ENCODE data around the gene ARID2. TPM values are rescaled to one million over a fixed set of nuclear protein-coding genes. Genes with fewer than 3 reads are reported as not detected.

The ARID2 gene
- total and polyA plus RNA-seq, 2 of the 4 experiments (the other 2 are of a cell fraction): 5.4 to 28.1 TPM

DNA sequence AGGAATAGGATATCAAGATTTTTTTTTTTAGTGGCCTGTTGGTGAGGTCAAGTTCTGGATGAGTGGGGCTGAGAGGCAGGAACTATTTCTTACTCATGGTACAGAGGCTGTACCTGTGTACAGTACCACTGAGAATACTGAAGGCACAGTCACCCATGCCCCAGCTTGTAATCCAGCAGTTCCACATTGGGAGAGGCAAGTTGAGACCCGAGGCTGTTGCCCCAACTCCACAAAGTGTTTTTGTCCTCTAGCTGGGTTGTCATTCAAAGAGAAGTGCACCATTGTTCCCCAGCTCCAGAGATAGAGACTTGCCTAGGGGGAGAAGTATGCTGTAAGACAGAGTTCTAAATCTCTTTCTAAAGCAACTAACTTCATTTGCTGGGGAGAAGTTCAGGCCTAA is 38.7 kb downstream of the ARID2 start:
- WGBS, 2 experiments (ENCODE audit: extremely low coverage in 2 of 2, insufficient read length in 1 of 2): 100% methylated on average over 1 of the region's 1 CpG; no CpG with 5 or more reads in 1 of the 2 experiments
- Histone ChIP-seq H3K9me3 (ENCODE audit: control insufficient read depth, insufficient read depth, low read length) (peaks cover 2% of the 10 kb centered on the region; the same call in 1 of the 2 replicates), H2BK120ac (ENCODE audit: low read depth, low read length) (no peak overlapping the region), H3K36me3 (ENCODE audit: control insufficient read depth, insufficient read depth, low read length) (no peaks in the 10 kb centered on the region), H2BK15ac (ENCODE audit: low read depth, low read length) (no peak overlapping the region), H4K8ac (ENCODE audit: low read depth in 2 of 2, low read length in 2 of 2) (no peak overlapping the region), H3K4me1 (ENCODE audit: control insufficient read depth, insufficient read depth, low read length) (no peaks in the 10 kb centered on the region; the same call in 1 of the 2 replicates), H4K91ac (ENCODE audit: insufficient read depth, low read depth, low read length) (no peak overlapping the region), H2AFZ (replicated peaks; ENCODE audit: low read length, poor library complexity) (no peak overlapping the region), H3K14ac (replicated peaks; ENCODE audit: low read depth, low read length) (no peak overlapping the region), H3K27me3 (ENCODE audit: control insufficient read depth, insufficient read depth, low read length) (no peaks in the 10 kb centered on the region), H3K18ac (ENCODE audit: low read depth, low read length) (no peak overlapping the region), H4K5ac (ENCODE audit: low read depth, low read length) (no peak overlapping the region), H3K9ac (ENCODE audit: low read depth, low read length) (no peak overlapping the region), H3K79me1 (ENCODE audit: low read depth in 1 of 2, low read length in 2 of 2) (peaks cover 33 to 46% of the 10 kb centered on the region in 2 experiments), H3K4me2 (ENCODE audit: low read depth, low read length) (no peak overlapping the region), H3K9me1 (ENCODE audit: insufficient read depth, low read length) (0 out of 2 replicates have a peak, but pooled peaks cover 3% of the 10 kb centered on the region), H3K4ac (ENCODE audit: low read depth, low read length) (no peak overlapping the region), H2BK5ac (ENCODE audit: low read depth, low read length, poor library complexity, severe bottlenecking) (no peak overlapping the region), H3K27ac (ENCODE audit: insufficient read depth, low read length) (no peak overlapping the region), H3K4me3 (ENCODE audit: insufficient read depth, low read depth, low read length) (no peak overlapping the region), H2AK9ac (replicated peaks; ENCODE audit: low read depth, low read length, poor library complexity) (no peak overlapping the region), H4K20me1 (ENCODE audit: insufficient read depth, low read length) (no peaks in the 10 kb centered on the region), H3K56ac (ENCODE audit: extremely low read depth, insufficient read depth, low read length) (no peak overlapping the region), H2AK5ac (ENCODE audit: low read depth, low read length) (no peak overlapping the region), H2BK20ac (ENCODE audit: low read depth, low read length) (no peak overlapping the region), H3K23ac (ENCODE audit: low read depth, low read length) (no peak overlapping the region)
- intact Hi-C loops (cut with micrococcal nuclease): no loop called here
- no TSS peak for BruUV-seq (replicated peaks)
- dilution Hi-C loops (cut with HindIII; ENCODE audit: low sequenced_read_pairs, unreplicated experiment): no loop called here
- DNase-seq (no peak), ATAC-seq (ENCODE audit: low read depth) (no peak)
- in situ Hi-C loops (cut with MboI; ENCODE audit: low sequenced_read_pairs): no loop called here
- TF ChIP-seq CHD1 (IDR thresholded peaks at IDR 0.05; ENCODE audit: low read depth, low read length) (no peak), RCOR1 (IDR thresholded peaks at IDR 0.05; ENCODE audit: insufficient replicate concordance, low read length) (no peak), BHLHE40 (IDR thresholded peaks at IDR 0.05; ENCODE audit: low read depth, low read length) (no peak), RAD21 (IDR thresholded peaks at IDR 0.05; ENCODE audit: low read length) (no peak), MAZ (IDR thresholded peaks at IDR 0.05; ENCODE audit: borderline replicate concordance, low read depth, low read length) (no peak), RFX5 (IDR thresholded peaks at IDR 0.05; ENCODE audit: low read depth, low read length) (no peak), MAFK (IDR thresholded peaks at IDR 0.05; ENCODE audit: low read depth, low read length) (no peak), CEBPB (IDR thresholded peaks at IDR 0.05; ENCODE audit: low read depth, low read length) (no peak), MXI1 (IDR thresholded peaks at IDR 0.05; ENCODE audit: borderline replicate concordance, low read depth, low read length) (no peak)
- TF ChIP-seq, protein P1, sequence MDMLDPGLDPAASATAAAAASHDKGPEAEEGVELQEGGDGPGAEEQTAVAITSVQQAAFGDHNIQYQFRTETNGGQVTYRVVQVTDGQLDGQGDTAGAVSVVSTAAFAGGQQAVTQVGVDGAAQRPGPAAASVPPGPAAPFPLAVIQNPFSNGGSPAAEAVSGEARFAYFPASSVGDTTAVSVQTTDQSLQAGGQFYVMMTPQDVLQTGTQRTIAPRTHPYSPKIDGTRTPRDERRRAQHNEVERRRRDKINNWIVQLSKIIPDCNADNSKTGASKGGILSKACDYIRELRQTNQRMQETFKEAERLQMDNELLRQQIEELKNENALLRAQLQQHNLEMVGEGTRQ (IDR thresholded peaks at IDR 0.05; ENCODE audit: low read depth, low read length): no peak
- TF ChIP-seq, protein P2, sequence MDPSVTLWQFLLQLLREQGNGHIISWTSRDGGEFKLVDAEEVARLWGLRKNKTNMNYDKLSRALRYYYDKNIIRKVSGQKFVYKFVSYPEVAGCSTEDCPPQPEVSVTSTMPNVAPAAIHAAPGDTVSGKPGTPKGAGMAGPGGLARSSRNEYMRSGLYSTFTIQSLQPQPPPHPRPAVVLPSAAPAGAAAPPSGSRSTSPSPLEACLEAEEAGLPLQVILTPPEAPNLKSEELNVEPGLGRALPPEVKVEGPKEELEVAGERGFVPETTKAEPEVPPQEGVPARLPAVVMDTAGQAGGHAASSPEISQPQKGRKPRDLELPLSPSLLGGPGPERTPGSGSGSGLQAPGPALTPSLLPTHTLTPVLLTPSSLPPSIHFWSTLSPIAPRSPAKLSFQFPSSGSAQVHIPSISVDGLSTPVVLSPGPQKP (IDR thresholded peaks at IDR 0.05; ENCODE audit: borderline replicate concordance, low read depth, low read length): no peak
- ChIA-PET POLR2A (ENCODE audit: unreplicated experiment) (no interaction called here), CTCF (no interaction called here)
